ENCODE data around the gene MYO1D. TPM values are rescaled to one million over a fixed set of nuclear protein-coding genes. Genes with fewer than 3 reads are reported as not detected.

Gene MYO1D
- total RNA-seq, 1 experiment from 2014 or later, result 206 TPM

DNA sequence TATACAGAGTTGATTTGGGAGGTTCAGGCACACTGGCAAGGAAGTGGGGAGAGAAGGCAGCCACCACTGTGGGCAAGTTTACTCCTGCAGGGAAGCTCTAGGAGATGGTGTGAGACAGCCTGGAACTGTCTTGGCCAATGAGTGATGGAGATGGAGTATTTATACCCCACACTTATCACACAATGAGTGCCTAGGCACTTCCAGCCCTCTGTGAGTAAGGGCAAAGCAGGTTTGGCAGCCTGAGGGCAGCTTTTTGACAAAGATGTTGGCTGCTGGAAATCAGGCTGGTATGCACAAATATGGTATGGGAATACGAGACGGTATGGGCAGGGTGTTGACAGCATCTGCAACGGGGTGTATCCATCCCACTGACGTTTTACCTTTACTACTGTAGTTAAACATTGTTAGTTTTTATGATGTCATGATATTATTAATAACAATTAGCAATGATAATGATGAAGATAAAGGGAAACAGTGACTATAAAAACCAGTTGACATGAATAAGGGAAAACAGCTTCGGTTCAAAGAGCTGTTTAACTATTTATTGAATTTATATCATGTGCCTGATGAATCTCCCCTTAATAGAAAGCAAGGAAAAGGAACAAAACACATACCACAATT lies 240.2 kb downstream of the MYO1D start:
- Mint-ChIP-seq H3K27me3 (ENCODE audit: insufficient read depth, unreplicated experiment) (no peaks in the 10 kb centered on the region), H3K4me1 (ENCODE audit: low read depth, unreplicated experiment) (no peaks in the 10 kb centered on the region), H3K27ac (ENCODE audit: unreplicated experiment) (no peak overlapping the region), H3K36me3 (ENCODE audit: insufficient read depth, unreplicated experiment) (peaks cover 19% of the 10 kb centered on the region), H3K9me3 (ENCODE audit: unreplicated experiment) (no peaks in the 10 kb centered on the region), H3K4me3 (ENCODE audit: unreplicated experiment) (no peak overlapping the region)
- Histone ChIP-seq H3K36me3 (ENCODE audit: control insufficient read depth, insufficient read depth, low read length) (no peaks in the 10 kb centered on the region; the same call in 1 of the 2 replicates), H3K4me1 (no peaks in the 10 kb centered on the region), H3K4me3 (ENCODE audit: low read depth, low read length) (no peak overlapping the region), H3K9me3 (no peaks in the 10 kb centered on the region), H3K27me3 (replicated peaks; ENCODE audit: control insufficient read depth, insufficient read depth, low read length) (no peaks in the 10 kb centered on the region)
- POLR2A ChIA-PET, result no interaction called here
- CTCF ChIA-PET, result no interaction called here
- TF ChIP-seq, protein P1, sequence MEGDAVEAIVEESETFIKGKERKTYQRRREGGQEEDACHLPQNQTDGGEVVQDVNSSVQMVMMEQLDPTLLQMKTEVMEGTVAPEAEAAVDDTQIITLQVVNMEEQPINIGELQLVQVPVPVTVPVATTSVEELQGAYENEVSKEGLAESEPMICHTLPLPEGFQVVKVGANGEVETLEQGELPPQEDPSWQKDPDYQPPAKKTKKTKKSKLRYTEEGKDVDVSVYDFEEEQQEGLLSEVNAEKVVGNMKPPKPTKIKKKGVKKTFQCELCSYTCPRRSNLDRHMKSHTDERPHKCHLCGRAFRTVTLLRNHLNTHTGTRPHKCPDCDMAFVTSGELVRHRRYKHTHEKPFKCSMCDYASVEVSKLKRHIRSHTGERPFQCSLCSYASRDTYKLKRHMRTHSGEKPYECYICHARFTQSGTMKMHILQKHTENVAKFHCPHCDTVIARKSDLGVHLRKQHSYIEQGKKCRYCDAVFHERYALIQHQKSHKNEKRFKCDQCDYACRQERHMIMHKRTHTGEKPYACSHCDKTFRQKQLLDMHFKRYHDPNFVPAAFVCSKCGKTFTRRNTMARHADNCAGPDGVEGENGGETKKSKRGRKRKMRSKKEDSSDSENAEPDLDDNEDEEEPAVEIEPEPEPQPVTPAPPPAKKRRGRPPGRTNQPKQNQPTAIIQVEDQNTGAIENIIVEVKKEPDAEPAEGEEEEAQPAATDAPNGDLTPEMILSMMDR (IDR thresholded peaks at IDR 0.05; ENCODE audit: insufficient read depth in 1 of 2, low read depth in 1 of 2, low read length in 1 of 2, severe bottlenecking in 1 of 2, unreplicated experiment in 1 of 2), result no peak
- intact Hi-C loops (cut with micrococcal nuclease; ENCODE audit: unreplicated experiment), result no loop called here
- no peak for DNase-seq
- BruUV-seq (replicated peaks), result no TSS peak

DNA sequence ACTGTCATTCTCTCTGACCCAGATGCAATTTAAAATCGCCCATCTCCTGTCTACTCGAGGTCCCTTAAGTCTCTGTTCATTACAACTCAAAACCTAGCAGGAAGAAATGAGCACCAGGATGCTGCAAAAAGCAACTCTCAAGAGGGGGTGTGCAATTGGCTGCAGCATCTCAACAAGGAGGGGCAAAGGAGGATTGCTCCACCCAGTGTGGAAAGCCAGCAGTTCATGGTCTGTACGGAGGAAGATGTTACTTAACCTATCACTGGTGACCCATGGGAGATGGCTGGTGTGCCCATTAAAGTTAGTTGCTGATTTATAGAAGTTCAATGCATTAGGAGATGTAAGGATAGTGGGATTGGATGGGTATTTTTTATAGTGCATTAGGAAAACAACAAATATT lies 242.8 kb downstream of the MYO1D start:
- H3K4me1 Mint-ChIP-seq (ENCODE audit: low read depth, unreplicated experiment), result no peaks in the 10 kb centered on the region
- no peak for DNase-seq
- POLR2A ChIA-PET, result no interaction called here
- BruUV-seq (replicated peaks), result no TSS peak
- no peaks in the 10 kb centered on the region for H3K9me3 Mint-ChIP-seq (ENCODE audit: unreplicated experiment)
- CTCF ChIA-PET, result no interaction called here
- Histone ChIP-seq H3K4me3 (ENCODE audit: low read depth, low read length) (no peak overlapping the region), H3K4me1 (no peaks in the 10 kb centered on the region), H3K36me3 (ENCODE audit: control insufficient read depth, insufficient read depth, low read length) (no peaks in the 10 kb centered on the region; the same call in 1 of the 2 replicates), H3K9me3 (no peaks in the 10 kb centered on the region), H3K27me3 (replicated peaks; ENCODE audit: control insufficient read depth, insufficient read depth, low read length) (no peaks in the 10 kb centered on the region)
- intact Hi-C loops (cut with micrococcal nuclease; ENCODE audit: unreplicated experiment), result no loop called here
- TF ChIP-seq, protein P1 (IDR thresholded peaks at IDR 0.05; ENCODE audit: insufficient read depth in 1 of 2, low read depth in 1 of 2, low read length in 1 of 2, severe bottlenecking in 1 of 2, unreplicated experiment in 1 of 2), result no peak
- H3K27me3 Mint-ChIP-seq (ENCODE audit: insufficient read depth, unreplicated experiment), result no peaks in the 10 kb centered on the region
- no peak overlapping the region for H3K4me3 Mint-ChIP-seq (ENCODE audit: unreplicated experiment)
- no peak overlapping the region for H3K27ac Mint-ChIP-seq (ENCODE audit: unreplicated experiment)
- H3K36me3 Mint-ChIP-seq (ENCODE audit: insufficient read depth, unreplicated experiment), result peaks cover 33% of the 10 kb centered on the region

DNA sequence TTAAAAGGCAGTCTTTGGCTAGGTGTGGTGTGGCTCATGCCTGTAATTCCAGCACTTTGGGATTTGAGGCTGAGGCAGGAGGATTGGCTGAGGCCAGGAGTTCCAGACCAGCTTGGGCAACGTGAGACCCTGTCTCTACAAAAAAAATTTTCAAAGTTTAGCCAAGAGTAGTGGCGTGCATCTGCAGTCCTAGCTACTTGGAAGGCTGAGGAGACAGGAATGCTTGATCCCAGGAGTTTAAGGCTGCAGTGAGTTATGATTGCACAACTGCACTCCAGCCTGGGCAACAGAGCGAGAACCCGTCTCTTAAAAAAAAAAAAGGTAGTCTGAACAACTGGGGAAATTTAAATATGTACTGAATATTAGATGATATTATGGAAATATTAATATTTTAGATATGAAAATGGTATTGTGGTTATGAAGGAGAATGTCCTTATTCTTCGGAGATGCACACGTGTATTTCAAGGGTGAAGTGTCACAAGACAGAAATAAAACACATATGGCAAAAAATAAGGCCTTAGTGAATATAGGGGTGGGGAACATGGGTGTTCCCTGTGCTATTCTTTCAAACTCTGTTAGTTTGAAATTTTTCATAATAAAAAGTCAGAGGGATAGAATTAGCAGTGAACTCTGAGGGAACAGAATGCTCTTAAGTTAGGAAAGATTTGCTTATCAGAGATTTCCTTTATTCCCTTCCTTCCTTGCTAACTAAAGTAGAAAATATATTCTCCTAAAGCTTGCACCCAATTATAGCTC lies 245.4 kb downstream of the MYO1D start:
- no TSS peak for BruUV-seq (replicated peaks)
- CTCF ChIA-PET, result no interaction called here

More for the DNA sequence above, 245.4 kb downstream of the MYO1D start:
- Mint-ChIP-seq H3K4me1 (ENCODE audit: low read depth, unreplicated experiment) (no peaks in the 10 kb centered on the region), H3K27ac (ENCODE audit: unreplicated experiment) (no peak overlapping the region), H3K27me3 (ENCODE audit: insufficient read depth, unreplicated experiment) (no peaks in the 10 kb centered on the region), H3K4me3 (ENCODE audit: unreplicated experiment) (no peak overlapping the region), H3K9me3 (ENCODE audit: unreplicated experiment) (no peaks in the 10 kb centered on the region), H3K36me3 (ENCODE audit: insufficient read depth, unreplicated experiment) (peaks cover 21% of the 10 kb centered on the region)
- Histone ChIP-seq H3K36me3 (ENCODE audit: control insufficient read depth, insufficient read depth, low read length) (no peaks in the 10 kb centered on the region; the same call in 1 of the 2 replicates), H3K4me3 (ENCODE audit: low read depth, low read length) (no peak overlapping the region), H3K9me3 (no peaks in the 10 kb centered on the region), H3K27me3 (replicated peaks; ENCODE audit: control insufficient read depth, insufficient read depth, low read length) (no peaks in the 10 kb centered on the region), H3K4me1 (no peaks in the 10 kb centered on the region)
- intact Hi-C loops (cut with micrococcal nuclease; ENCODE audit: unreplicated experiment), result no loop called here
- POLR2A ChIA-PET, result no interaction called here
- DNase-seq, result no peak
- TF ChIP-seq, protein P1 (IDR thresholded peaks at IDR 0.05; ENCODE audit: insufficient read depth in 1 of 2, low read depth in 1 of 2, low read length in 1 of 2, severe bottlenecking in 1 of 2, unreplicated experiment in 1 of 2), result no peak
